ENCODE measurements around the gene SERPINB1. TPM values are rescaled to one million over a fixed set of nuclear protein-coding genes. Genes with fewer than 3 reads are reported as not detected.

SERPINB1 gene
- total RNA-seq, 2 experiments from 2014 or later, result 1.2 to 3.5 TPM

DNA sequence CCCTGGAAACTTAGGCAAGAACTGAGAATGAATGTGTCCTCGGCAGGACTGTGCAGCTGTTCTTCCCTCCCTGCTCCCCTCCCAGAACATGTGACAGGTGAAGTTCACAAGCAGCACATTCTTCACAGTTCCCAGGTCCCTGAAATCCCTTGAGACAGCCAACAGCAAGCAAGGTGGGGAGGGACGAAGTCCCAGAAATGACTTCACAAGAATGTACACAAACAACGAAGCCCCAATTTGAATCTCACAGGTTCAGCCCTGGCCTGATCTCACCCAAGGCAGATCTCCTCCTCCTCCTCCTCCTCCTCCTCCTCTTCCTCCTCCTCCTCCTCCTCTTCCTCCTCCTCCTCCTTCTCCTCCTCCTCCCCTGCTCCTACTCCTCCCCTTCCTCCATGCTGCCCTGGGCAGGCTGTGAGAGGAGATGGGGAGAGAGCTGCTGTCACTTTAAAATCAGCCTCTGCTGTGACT lies 44.1 kb downstream of the SERPINB1 start:
- no TSS peak for BruUV-seq (replicated peaks)
- Histone ChIP-seq H4K20me1 (ENCODE audit: insufficient read depth, low read length) (no peaks in the 10 kb centered on the region), H3K9me3 (ENCODE audit: low read length) (no peaks in the 10 kb centered on the region), H3K4me2 (ENCODE audit: low read length) (no peak overlapping the region), H3K4me3 (ENCODE audit: low read depth, low read length, poor library complexity, severe bottlenecking) (no peak overlapping the region), H2AFZ (ENCODE audit: low read length) (no peak overlapping the region), H3K79me2 (ENCODE audit: insufficient read depth, low read depth, low read length) (no peaks in the 10 kb centered on the region), H3K27ac (ENCODE audit: low read depth, low read length, poor library complexity, severe bottlenecking) (no peak overlapping the region), H3K9me2 (ENCODE audit: insufficient read depth, low read length) (no peaks in the 10 kb centered on the region), H3K36me3 (ENCODE audit: insufficient read depth, low read length) (no peaks in the 10 kb centered on the region), H3K4me1 (ENCODE audit: insufficient read depth, low read length, poor library complexity, severe bottlenecking) (peaks cover 4% of the 10 kb centered on the region)
- TF ChIP-seq, protein P1, sequence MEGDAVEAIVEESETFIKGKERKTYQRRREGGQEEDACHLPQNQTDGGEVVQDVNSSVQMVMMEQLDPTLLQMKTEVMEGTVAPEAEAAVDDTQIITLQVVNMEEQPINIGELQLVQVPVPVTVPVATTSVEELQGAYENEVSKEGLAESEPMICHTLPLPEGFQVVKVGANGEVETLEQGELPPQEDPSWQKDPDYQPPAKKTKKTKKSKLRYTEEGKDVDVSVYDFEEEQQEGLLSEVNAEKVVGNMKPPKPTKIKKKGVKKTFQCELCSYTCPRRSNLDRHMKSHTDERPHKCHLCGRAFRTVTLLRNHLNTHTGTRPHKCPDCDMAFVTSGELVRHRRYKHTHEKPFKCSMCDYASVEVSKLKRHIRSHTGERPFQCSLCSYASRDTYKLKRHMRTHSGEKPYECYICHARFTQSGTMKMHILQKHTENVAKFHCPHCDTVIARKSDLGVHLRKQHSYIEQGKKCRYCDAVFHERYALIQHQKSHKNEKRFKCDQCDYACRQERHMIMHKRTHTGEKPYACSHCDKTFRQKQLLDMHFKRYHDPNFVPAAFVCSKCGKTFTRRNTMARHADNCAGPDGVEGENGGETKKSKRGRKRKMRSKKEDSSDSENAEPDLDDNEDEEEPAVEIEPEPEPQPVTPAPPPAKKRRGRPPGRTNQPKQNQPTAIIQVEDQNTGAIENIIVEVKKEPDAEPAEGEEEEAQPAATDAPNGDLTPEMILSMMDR (conservative IDR thresholded peaks at IDR 0.05; ENCODE audit: low read length), result no peak
- no peak for TF ChIP-seq EZH2phosphoT487 (IDR thresholded peaks at IDR 0.05; ENCODE audit: borderline replicate concordance, low read depth, low read length)
- ChIA-PET CTCF (ENCODE audit: unreplicated experiment) (no interaction called here), POLR2A (interaction anchor here (0.6 kb wide), 1 partner anchor 151 kb away, joined by 3 read pairs; no protein-coding TSS in a partner anchor)
- intact Hi-C loops (cut with micrococcal nuclease; ENCODE audit: unreplicated experiment), result no loop called here
- no peak for DNase-seq (ENCODE audit: low spot score)

DNA sequence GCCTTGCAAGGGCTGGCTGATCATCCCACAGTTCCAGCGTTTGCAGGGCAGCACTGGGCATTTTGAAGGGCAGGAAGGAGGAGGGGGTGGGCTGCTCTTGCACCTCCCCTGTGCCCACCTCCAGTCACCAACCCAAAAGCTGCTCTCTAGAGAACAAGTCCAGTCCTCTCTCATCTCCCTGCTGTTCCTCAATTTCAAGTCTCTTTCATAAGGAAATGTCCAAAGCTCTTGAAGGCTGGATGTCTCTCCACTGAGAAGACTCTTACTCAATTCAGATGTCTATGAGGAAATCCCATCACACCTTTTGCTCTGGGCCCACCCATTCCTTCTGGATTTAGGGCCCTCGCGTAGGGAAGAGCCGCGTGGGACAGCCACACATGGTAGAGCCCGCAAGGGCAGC lies 44.8 kb downstream of the SERPINB1 start:
- TF ChIP-seq, protein P1 (conservative IDR thresholded peaks at IDR 0.05; ENCODE audit: low read length), result no peak
- no peak for TF ChIP-seq EZH2phosphoT487 (IDR thresholded peaks at IDR 0.05; ENCODE audit: borderline replicate concordance, low read depth, low read length)
- ChIA-PET POLR2A (interaction anchor here (1.0 kb wide), 1 partner anchor 190 kb away, joined by 6 read pairs; no protein-coding TSS in a partner anchor), CTCF (ENCODE audit: unreplicated experiment) (no interaction called here)
- H3K36me3 ChIP-seq (ENCODE audit: insufficient read depth, low read length), result no peaks in the 10 kb centered on the region
- no TSS peak for BruUV-seq (replicated peaks)
- no peaks in the 10 kb centered on the region for H3K9me2 ChIP-seq (ENCODE audit: insufficient read depth, low read length)
- H3K27ac ChIP-seq (ENCODE audit: low read depth, low read length, poor library complexity, severe bottlenecking), result no peak overlapping the region
- no peaks in the 10 kb centered on the region for H4K20me1 ChIP-seq (ENCODE audit: insufficient read depth, low read length)
- no peaks in the 10 kb centered on the region for H3K9me3 ChIP-seq (ENCODE audit: low read length)
- DNase-seq (ENCODE audit: low spot score), result no peak
- no peak overlapping the region for H2AFZ ChIP-seq (ENCODE audit: low read length)
- H3K4me1 ChIP-seq (ENCODE audit: insufficient read depth, low read length, poor library complexity, severe bottlenecking), result peaks cover 4% of the 10 kb centered on the region
- H3K79me2 ChIP-seq (ENCODE audit: insufficient read depth, low read depth, low read length), result no peaks in the 10 kb centered on the region
- no peak overlapping the region for H3K4me3 ChIP-seq (ENCODE audit: low read depth, low read length, poor library complexity, severe bottlenecking)
- H3K4me2 ChIP-seq (ENCODE audit: low read length), result no peak overlapping the region
- intact Hi-C loops (cut with micrococcal nuclease; ENCODE audit: unreplicated experiment), result no loop called here

DNA sequence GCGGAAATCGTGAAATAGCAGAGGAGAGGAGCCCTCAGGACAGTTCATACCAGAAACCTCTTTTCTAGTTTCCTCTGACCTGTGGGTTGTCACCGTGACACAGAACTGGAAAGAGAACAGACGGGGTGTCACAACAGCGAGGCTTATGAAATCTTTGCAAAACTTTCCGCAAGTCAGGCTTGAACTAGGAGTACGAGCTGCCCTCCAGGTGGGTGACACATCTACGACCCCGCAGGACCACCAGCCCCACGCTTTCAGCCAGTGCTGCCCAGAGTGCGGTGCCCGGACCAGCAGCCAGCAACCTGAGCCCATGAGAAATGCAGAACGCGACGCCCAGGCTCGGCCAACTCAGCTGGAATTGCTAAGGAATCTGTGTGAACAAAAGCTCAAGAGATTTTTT lies 45.7 kb downstream of the SERPINB1 start:
- no peak overlapping the region for H3K4me2 ChIP-seq (ENCODE audit: low read length)
- no peaks in the 10 kb centered on the region for H4K20me1 ChIP-seq (ENCODE audit: insufficient read depth, low read length)
- ChIA-PET CTCF (ENCODE audit: unreplicated experiment) (no interaction called here), POLR2A (interaction anchor here (0.7 to 1.0 kb wide), 2 partner anchors 191 to 850 kb away, joined by 3 to 6 read pairs; no protein-coding TSS in a partner anchor)
- TF ChIP-seq, protein P1 (conservative IDR thresholded peaks at IDR 0.05; ENCODE audit: low read length), result no peak
- TF ChIP-seq EZH2phosphoT487 (IDR thresholded peaks at IDR 0.05; ENCODE audit: borderline replicate concordance, low read depth, low read length), result no peak
- no peaks in the 10 kb centered on the region for H3K9me2 ChIP-seq (ENCODE audit: insufficient read depth, low read length)
- H3K79me2 ChIP-seq (ENCODE audit: insufficient read depth, low read depth, low read length), result no peaks in the 10 kb centered on the region
- no peak overlapping the region for H2AFZ ChIP-seq (ENCODE audit: low read length)
- H3K4me1 ChIP-seq (ENCODE audit: insufficient read depth, low read length, poor library complexity, severe bottlenecking), result peaks cover 4% of the 10 kb centered on the region
- no peak overlapping the region for H3K27ac ChIP-seq (ENCODE audit: low read depth, low read length, poor library complexity, severe bottlenecking)
- no peak for DNase-seq (ENCODE audit: low spot score)
- intact Hi-C loops (cut with micrococcal nuclease; ENCODE audit: unreplicated experiment), result no loop called here
- H3K9me3 ChIP-seq (ENCODE audit: low read length), result no peaks in the 10 kb centered on the region
- no peaks in the 10 kb centered on the region for H3K36me3 ChIP-seq (ENCODE audit: insufficient read depth, low read length)
- BruUV-seq (replicated peaks), result no TSS peak
- no peak overlapping the region for H3K4me3 ChIP-seq (ENCODE audit: low read depth, low read length, poor library complexity, severe bottlenecking)
